GM04504 (cell line): Measurements from ENCODE around the gene CNPY1.
"Not testable (repeated sequence)": the region's sequence is repeated elsewhere in the genome, so short reads cannot be mapped to it uniquely, and the experiment has no call there.

ENCODE experiments used
- DNase-seq: peaks from one replicate; pipeline ENCODE4 v3.0.0-alpha.2; 2012; ENCODE audit warnings: low read depth

The CNPY1 gene

GRCh38 chr7:155578016-155578415, 31.7 kb upstream of the CNPY1 start:
- no peak for DNase-seq

- DNase-seq, result no peak
Observed at GRCh38 chr7:155577509-155577905, 31.1 kb upstream of the CNPY1 start.

GRCh38 chr7:155576900-155577508, 30.6 kb upstream of the CNPY1 start:
- no peak for DNase-seq

- no peak for DNase-seq
Observed at GRCh38 chr7:155576416-155576815, 30.1 kb upstream of the CNPY1 start.

- DNase-seq, result no peak
Observed at GRCh38 chr7:155574556-155575290, 28.4 kb upstream of the CNPY1 start.

- DNase-seq, result no peak
Observed at GRCh38 chr7:155571581-155572345, 25.4 kb upstream of the CNPY1 start.

GRCh38 chr7:155570991-155571390, 24.6 kb upstream of the CNPY1 start:
- DNase-seq, result no peak

- DNase-seq, result no peak
Observed at GRCh38 chr7:155570171-155570958, 24.0 kb upstream of the CNPY1 start.

- DNase-seq, result no peak
Observed at GRCh38 chr7:155569681-155570080, 23.3 kb upstream of the CNPY1 start.

GRCh38 chr7:155568842-155569494, 22.6 kb upstream of the CNPY1 start:
- DNase-seq, result no peak

GRCh38 chr7:155568333-155568660, 21.9 kb upstream of the CNPY1 start:
- no peak for DNase-seq

- DNase-seq, result no peak
Observed at GRCh38 chr7:155567646-155568332, 21.4 kb upstream of the CNPY1 start.

GRCh38 chr7:155566011-155566836, 19.9 kb upstream of the CNPY1 start:
- DNase-seq, result no peak

- no peak for DNase-seq
Observed at GRCh38 chr7:155565596-155565995, 19.2 kb upstream of the CNPY1 start.

GRCh38 chr7:155562976-155563375, 16.6 kb upstream of the CNPY1 start:
- not testable (repeated sequence) for DNase-seq

- DNase-seq, result no peak
Observed at GRCh38 chr7:155562106-155562505, 15.7 kb upstream of the CNPY1 start.

- DNase-seq, result no peak
Observed at GRCh38 chr7:155560982-155561686, 14.8 kb upstream of the CNPY1 start.

GRCh38 chr7:155560196-155560885, 14.0 kb upstream of the CNPY1 start:
- no peak for DNase-seq

- no peak for DNase-seq
Observed at GRCh38 chr7:155559519-155560108, 13.3 kb upstream of the CNPY1 start.
